Measurements from ENCODE around the gene PLLP.
"Not testable (repeated sequence)": the region's sequence is repeated elsewhere in the genome, so short reads cannot be mapped to it uniquely, and the experiment has no call there.

Gene PLLP

DNA sequence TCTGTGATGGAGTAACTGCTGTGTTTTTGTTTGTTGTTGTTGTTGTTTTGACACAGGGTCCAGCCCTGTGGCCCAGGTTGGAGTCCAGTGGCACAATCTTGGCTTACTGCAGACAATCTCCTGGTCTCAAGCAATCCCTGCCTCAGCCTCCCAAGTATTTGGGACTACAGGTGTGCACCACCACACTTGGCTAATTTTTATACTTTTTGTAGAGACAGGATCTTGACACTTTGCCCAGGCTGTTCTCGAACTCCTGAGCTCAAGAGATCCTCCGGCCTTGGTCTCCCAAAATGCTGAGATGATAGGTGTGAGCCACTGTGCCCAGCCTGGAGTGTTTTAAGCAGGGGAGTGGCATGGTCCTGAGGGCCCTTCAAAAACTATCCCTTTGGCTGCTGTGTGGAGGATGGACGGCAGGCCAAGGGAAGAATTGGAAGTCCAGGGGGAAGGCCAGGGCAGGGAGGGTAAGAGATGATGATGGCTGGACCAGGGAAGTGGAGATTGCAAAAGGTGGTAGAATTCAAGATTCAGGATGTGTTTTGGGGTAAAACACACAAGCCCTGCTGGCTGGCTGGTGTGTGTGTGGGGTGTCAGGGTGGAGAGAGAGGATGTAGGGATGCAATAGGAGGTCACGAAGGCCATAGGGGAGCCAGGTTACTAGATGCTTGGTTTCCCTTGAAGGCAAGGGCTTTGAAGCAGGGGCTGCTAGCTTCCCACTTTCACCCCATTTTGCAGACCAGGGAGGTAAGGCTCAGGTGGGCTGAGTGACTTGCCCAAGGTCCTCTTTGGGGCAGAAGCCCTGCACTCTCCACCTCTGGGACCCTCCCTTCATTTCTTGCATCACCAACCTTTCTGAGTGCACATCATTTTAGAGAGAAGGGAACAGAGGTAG, 18.8 kb upstream of the PLLP start:
- DNase-seq (ENCODE audit: low spot score): no peak

DNA sequence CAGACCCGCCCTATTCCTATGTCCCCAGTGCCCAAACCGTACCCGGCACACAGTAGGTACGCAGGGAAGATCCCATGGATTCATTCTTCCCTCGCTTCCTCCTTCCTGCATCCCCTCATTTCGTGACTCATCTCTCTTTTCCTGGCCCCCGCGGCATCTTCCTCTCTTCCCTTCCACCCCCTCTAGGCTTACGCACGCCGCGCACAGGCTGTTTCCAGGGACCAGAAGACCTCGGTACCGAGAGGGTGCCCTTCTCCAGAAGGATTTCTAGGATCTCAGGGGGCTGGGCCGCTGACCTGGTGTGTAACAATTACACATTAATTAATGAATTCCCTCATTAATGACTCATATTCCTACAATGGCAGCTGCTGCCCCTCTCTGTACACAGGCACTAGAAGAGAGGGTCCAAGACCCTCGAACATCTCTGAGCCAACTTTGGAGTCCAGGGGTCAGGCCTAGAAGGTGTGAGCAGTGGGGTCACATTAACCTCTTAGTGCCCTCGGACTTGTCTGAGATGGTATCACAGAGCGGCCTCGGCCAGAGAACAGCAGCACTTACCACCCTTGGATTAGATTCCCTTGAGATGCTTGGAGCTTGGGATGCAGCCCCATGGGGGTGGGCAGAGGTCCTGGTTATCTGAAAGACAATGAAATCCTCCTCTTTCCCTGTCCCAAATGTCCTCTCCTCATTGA, 16.8 kb upstream of the PLLP start:
- peak; percentile 8 for DNase-seq (ENCODE audit: low spot score)

- DNase-seq (ENCODE audit: low spot score): peak; percentile 94
Observed at GRCh38 chr16:57300387-57301125, 16.1 kb upstream of the PLLP start.

GRCh38 chr16:57299719-57300386, 15.4 kb upstream of the PLLP start:
- peak; percentile 81 for DNase-seq (ENCODE audit: low spot score)

- DNase-seq (ENCODE audit: low spot score): peak; percentile 61
Observed at GRCh38 chr16:57299009-57299718, 14.7 kb upstream of the PLLP start.

- DNase-seq (ENCODE audit: low spot score): no peak
Observed at GRCh38 chr16:57297856-57298255, 13.4 kb upstream of the PLLP start.

GRCh38 chr16:57289391-57290257, 5.2 kb upstream of the PLLP start:
- DNase-seq (ENCODE audit: low spot score): no peak

DNA sequence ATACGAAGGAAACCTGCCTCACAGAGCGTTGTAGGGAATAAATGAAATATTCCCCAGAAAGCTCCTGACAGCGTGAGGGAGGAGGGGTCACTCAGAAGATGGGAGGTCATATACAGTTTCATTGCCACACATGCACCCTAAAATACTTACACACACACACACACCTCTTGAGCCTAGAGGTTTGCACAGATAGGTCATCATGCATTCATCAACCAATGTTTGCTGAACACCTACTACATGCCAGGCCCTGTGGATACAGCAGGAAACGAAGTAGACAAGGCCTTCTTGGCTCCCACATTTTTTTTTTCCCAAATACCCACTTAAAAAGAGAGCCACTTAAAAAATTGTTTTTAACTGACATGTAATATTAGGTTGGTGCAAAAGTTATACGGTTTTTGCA, 907 bp upstream of the PLLP start:
- DNase-seq (ENCODE audit: low spot score): no peak

DNA sequence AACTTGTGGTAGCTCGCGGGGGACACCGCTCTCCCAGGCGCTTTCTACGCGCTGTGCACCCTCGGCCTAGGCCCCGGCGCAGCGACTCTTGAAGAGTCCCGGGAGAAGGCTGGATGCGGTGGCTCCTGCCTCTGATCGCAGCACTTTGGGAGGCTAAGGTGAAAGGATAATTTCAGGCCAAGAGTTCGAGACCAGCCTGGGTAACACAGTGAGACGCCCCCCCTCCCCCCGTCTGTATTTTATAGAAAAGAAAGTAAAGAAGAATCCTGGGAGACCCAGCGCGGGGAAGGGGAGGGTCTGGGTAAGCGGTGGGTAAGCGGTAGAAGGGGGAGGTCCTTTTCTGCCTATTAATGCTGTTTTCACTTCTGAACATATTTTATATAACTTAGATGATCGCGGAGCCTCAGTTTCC, 486 bp upstream of the PLLP start:
- no peak for DNase-seq (ENCODE audit: low spot score)

DNA sequence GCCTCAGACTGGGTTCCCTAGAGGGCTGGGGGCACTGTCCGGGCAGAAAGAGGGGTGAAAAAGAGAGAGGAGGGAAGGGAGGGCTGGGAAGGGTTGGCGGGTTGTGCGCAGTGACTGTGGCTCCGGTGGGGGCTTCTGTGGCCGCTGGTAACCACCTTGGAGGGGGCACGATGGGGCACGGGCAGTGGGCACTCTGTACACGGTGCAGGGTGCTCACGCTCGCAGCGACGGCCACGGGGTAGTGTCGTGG, 588 bp downstream of the PLLP start:
- DNase-seq (ENCODE audit: low spot score): no peak

DNA sequence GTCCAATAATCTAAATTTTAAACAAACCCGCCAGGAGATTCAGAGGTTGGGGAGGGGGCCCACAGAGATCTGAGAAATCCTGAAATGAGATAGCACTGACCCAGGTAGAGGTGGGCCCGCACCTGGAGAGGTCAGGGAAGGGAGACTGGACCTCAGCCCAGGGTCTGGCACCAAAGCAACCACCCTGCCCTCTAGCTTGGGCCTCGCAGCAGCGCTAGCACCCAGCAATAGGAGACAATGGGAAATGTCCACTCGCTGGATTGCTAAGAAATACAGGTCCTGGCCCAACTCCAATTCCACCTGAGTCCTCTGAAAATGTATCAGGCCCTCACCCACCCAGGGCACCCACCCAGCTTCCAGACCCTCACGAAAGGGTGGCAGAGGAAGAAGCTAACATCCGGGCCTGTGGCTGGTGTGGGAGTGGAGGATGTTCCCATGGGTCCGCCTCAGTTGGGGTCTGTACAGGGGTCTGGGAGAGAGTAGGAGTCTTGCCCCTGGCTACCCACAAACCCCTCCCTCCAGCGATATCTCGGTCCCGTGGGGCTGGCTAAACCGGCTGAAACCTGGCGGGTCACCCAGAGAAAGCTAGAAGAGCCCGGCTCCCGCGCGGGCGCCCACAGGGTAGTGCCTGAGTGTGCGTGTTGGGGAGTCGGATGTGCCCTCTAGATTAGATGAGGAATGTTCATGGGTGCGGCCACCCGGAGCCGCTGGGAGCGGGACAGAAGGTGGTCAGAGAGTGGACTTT, 1.1 kb downstream of the PLLP start:
- peak; percentile 29 for DNase-seq (ENCODE audit: low spot score)

DNA sequence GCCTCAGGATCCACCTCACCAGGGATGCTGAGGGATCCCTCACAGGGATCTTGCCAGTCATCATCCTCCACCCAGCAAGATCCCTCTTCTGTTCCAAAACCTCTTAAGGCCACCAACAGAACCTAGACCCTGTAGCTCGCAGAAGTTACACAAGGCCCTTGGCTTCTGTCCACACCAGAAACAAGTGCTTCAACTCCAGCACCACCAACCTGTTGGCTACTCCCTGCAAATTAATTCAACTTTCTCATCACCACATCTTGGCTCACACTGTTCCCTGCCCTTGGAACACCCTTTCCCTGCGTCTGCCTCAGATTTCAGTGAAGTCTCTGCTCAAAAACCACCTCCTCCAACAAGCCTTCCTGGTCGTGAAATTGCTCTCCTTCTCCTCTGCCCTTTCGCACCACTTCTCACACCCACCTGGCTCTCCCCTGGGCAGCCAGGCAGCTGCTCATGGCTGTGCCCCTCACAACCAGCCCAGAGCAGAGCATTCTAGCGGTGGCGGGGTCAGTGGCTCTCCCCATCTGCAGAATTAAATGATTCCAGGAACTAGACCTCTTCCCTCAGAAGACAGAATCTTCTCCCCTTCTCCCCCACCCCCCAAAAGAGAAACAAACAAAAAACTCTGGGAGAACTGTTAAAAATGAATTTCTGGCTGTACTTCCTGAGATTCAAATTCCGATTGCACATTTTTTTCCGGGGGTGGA, 1.8 kb downstream of the PLLP start:
- peak; percentile 9 for DNase-seq (ENCODE audit: low spot score)

GRCh38 chr16:57281791-57282190, 2.7 kb downstream of the PLLP start:
- DNase-seq (ENCODE audit: low spot score): peak; percentile 8

GRCh38 chr16:57279780-57280638, 4.5 kb downstream of the PLLP start:
- DNase-seq (ENCODE audit: low spot score): no peak

DNA sequence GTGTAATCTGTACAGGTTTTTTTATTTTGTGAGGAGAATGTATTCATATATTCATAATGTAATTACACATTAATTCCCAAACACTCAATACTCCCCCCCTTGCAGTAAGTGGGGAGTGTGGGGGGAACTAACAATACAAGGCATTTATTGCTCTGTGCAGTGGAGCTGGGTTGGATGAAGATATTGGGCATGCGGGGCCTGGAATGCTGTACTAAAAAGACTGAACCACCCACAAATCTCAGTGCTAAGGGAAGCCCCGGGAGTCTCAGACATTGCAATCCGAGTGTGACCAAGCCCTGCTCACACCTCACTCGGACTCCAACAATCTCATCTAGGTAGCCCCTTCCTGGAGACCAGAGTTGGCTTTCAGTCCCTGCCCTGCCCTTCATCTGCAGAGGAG, 6.0 kb downstream of the PLLP start:
- no peak for DNase-seq (ENCODE audit: low spot score)

GRCh38 chr16:57277586-57277985, 6.9 kb downstream of the PLLP start:
- no peak for DNase-seq (ENCODE audit: low spot score)

DNA sequence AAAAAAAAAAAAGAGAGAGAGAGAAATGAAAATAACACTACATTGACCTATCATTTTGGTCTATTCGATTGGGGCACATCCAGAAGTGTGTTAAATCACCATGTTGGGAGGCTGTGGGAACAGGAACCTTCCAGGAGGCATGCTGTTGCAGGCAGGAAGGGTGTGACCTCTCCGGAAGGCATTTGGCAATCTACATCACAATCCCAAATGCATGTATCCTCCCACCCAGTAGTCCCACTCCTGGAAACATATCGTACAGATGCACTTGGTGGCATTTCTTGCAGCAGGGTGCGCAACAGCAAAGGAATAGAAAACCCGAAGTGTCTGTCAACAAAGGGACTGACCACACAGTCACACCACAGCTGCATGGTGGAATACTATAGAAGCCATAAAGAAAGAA, 7.9 kb downstream of the PLLP start:
- DNase-seq (ENCODE audit: low spot score): no peak

DNA sequence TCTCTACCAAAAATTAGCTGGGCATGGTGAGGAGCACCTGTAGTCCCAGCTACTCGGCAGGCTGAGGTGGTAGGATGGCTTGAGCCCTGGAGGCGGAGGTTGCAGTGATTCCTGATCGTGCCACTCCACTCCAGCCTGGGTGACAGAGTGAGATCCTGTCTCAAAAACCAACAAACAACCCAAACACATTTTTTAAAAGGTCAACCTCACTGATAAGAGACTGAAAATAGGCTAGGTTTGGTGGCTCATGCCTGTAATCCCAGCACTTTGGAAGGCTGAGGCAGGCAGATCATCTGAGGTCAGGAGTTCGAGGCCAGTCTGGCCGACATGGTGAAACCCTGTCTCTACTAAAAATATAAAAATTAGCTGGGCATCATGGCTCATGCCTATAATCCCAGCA, 8.5 kb downstream of the PLLP start:
- not testable (repeated sequence) for DNase-seq (ENCODE audit: low spot score)

DNA sequence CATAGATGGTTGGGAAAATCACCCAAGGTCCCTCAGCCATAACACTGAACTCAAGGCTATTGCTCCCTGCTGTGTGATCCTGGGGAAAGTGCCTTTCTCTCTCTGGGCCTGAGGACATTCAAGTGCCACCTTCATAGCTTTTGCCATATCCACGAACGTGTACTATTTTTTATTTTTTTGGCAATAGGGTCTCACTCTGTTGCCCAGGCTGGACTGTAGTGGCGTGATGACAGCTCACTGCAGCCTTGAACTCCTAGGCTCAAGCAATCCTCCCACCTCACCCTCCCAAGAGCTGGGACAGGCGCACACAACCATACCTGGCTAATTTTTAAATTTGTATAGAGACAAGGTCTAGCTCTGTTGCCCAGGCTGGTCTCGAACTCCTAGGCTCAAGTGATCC, 10.6 kb downstream of the PLLP start:
- no peak for DNase-seq (ENCODE audit: low spot score)

Measured in D341Med (cell line).